Measurements from ENCODE around the gene PIK3CA.
"Not testable (repeated sequence)": the region's sequence is repeated elsewhere in the genome, so short reads cannot be mapped to it uniquely, and the experiment has no call there.

PIK3CA gene

GRCh38 chr3:179200790-179201189 lies 52.6 kb downstream of the PIK3CA start:
- DNase-seq (ENCODE audit: low read depth): no peak

- not testable (repeated sequence) for DNase-seq (ENCODE audit: low read depth)
Measured at GRCh38 chr3:179215550-179215949, 67.4 kb downstream of the PIK3CA start.

GRCh38 chr3:179218213-179218612 lies 70.1 kb downstream of the PIK3CA start:
- DNase-seq (ENCODE audit: low read depth): not testable (repeated sequence)

- no peak for DNase-seq (ENCODE audit: low read depth)
Measured at GRCh38 chr3:179223548-179223947, 75.4 kb downstream of the PIK3CA start.

GRCh38 chr3:179224584-179224983 lies 76.4 kb downstream of the PIK3CA start:
- no peak for DNase-seq (ENCODE audit: low read depth)

- no peak for DNase-seq (ENCODE audit: low read depth)
Measured at GRCh38 chr3:179227349-179227748, 79.2 kb downstream of the PIK3CA start.

GRCh38 chr3:179229177-179229576 lies 81.0 kb downstream of the PIK3CA start:
- DNase-seq (ENCODE audit: low read depth): no peak

GRCh38 chr3:179233043-179233442 lies 84.9 kb downstream of the PIK3CA start:
- no peak for DNase-seq (ENCODE audit: low read depth)

- no peak for DNase-seq (ENCODE audit: low read depth)
Measured at GRCh38 chr3:179234199-179234598, 86.0 kb downstream of the PIK3CA start.

GRCh38 chr3:179236669-179237301 lies 88.6 kb downstream of the PIK3CA start:
- no peak for DNase-seq (ENCODE audit: low read depth)

GRCh38 chr3:179240299-179240698 lies 92.1 kb downstream of the PIK3CA start:
- not testable (repeated sequence) for DNase-seq (ENCODE audit: low read depth)

- not testable (repeated sequence) for DNase-seq (ENCODE audit: low read depth)
Measured at GRCh38 chr3:179242859-179243258, 94.7 kb downstream of the PIK3CA start.

GRCh38 chr3:179244878-179245277 lies 96.7 kb downstream of the PIK3CA start:
- DNase-seq (ENCODE audit: low read depth): no peak

GRCh38 chr3:179247289-179248015 lies 99.3 kb downstream of the PIK3CA start:
- no peak for DNase-seq (ENCODE audit: low read depth)

- DNase-seq (ENCODE audit: low read depth): no peak
Measured at GRCh38 chr3:179250803-179251476, 102.8 kb downstream of the PIK3CA start, which contains the start of gene KCNMB3. KCNMB3 (minus strand) TSS chr3:179251114; CDS start chr3:179250990, 124 bp downstream.

GRCh38 chr3:179256813-179257212 lies 108.7 kb downstream of the PIK3CA start:
- DNase-seq (ENCODE audit: low read depth): no peak

- DNase-seq (ENCODE audit: low read depth): not testable (repeated sequence)
Measured at GRCh38 chr3:179257742-179258141, 109.6 kb downstream of the PIK3CA start.

GRCh38 chr3:179258820-179259219 lies 110.7 kb downstream of the PIK3CA start:
- DNase-seq (ENCODE audit: low read depth): no peak

- DNase-seq (ENCODE audit: low read depth): not testable (repeated sequence)
Measured at GRCh38 chr3:179259959-179260756, 112.0 kb downstream of the PIK3CA start.

- peak; percentile 32 for DNase-seq (ENCODE audit: low read depth)
Measured at GRCh38 chr3:179260949-179261765, 113.0 kb downstream of the PIK3CA start.

- no peak for DNase-seq (ENCODE audit: low read depth)
Measured at GRCh38 chr3:179263134-179263533, 115.0 kb downstream of the PIK3CA start.

Measured in stimulated activated CD8-positive, alpha-beta memory T cell treated with anti-CD3 and anti-CD28 coated beads, Interleukin-12 subunit alpha, Interleukin-12 subunit beta, amount 100 ng/mL, for 1 hour (primary cell).